Left ventricle myocardium inferior (tissue), 1 donor: ENCODE measurements around the gene SERPINB12. TPM values are rescaled to one million over a fixed set of nuclear protein-coding genes. Genes with fewer than 3 reads are reported as not detected.

Source experiments
- DNase-seq: peaks from one replicate; pipeline ENCODE4 v3.0.0-alpha.2; 2020
- H3K27ac ChIP-seq: fragments of 200-600 bp; replicated peaks from 2 replicates; pipeline ENCODE4 v1.8.0; 2021
- H3K27me3 ChIP-seq: fragments of 200-600 bp; 2 replicates; pipeline ENCODE4 v1.8.0; 2021; ENCODE audit warnings: low read depth
- H3K36me3 ChIP-seq: fragments of 200-600 bp; 2 replicates; pipeline ENCODE4 v1.8.0; 2021
- H3K4me1 ChIP-seq: fragments of 200-600 bp; 2 replicates; pipeline ENCODE4 v1.8.0; 2021
- H3K4me3 ChIP-seq: fragments of 200-600 bp; 2 replicates; pipeline ENCODE4 v1.8.0; 2021; ENCODE audit warnings: mild to moderate bottlenecking, moderate library complexity
- H3K9me3 ChIP-seq: fragments of 200-600 bp; replicated peaks from 2 replicates; pipeline ENCODE4 v1.8.0; 2021
- intact Hi-C: fragments of 100-400 bp; cut with micrococcal nuclease; formaldehyde crosslinking; loops from one replicate; pipeline ENCODE4 v1.11.0; 2022
- total RNA-seq: library from RNA; stranded (reverse); fragmentation: NEBNext Ultra II Directional; extraction: Animal tissue kit (Norgen Biotek cat#: 25700); gene quantifications from one replicate; pipeline ENCODE4 v1.2.1, GENCODE V29; 2021
- TF ChIP-seq, protein P1 (sequence below): fragments of 200-600 bp; IDR thresholded peaks from 2 replicates; pipeline ENCODE4 v1.8.0; 2021; ENCODE audit warnings: antibody characterized with exemption, mild to moderate bottlenecking, borderline replicate concordance
- donor health status: DM: no; HTN: yes; CAD: no; lungs with severe emphysema.

Gene SERPINB12
- total RNA-seq, 1 donor from 2014 or later = not detected

- Histone ChIP-seq H3K36me3 (no peaks in the 10 kb centered on the region), H3K9me3 (peaks cover 7% of the 10 kb centered on the region), H3K4me1 (no peaks in the 10 kb centered on the region), H3K4me3 (no peak overlapping the region), H3K27me3 (no peaks in the 10 kb centered on the region), H3K27ac (no peak overlapping the region)
- intact Hi-C loops = no loop called here
- no peak for DNase-seq
- TF ChIP-seq, protein P1, sequence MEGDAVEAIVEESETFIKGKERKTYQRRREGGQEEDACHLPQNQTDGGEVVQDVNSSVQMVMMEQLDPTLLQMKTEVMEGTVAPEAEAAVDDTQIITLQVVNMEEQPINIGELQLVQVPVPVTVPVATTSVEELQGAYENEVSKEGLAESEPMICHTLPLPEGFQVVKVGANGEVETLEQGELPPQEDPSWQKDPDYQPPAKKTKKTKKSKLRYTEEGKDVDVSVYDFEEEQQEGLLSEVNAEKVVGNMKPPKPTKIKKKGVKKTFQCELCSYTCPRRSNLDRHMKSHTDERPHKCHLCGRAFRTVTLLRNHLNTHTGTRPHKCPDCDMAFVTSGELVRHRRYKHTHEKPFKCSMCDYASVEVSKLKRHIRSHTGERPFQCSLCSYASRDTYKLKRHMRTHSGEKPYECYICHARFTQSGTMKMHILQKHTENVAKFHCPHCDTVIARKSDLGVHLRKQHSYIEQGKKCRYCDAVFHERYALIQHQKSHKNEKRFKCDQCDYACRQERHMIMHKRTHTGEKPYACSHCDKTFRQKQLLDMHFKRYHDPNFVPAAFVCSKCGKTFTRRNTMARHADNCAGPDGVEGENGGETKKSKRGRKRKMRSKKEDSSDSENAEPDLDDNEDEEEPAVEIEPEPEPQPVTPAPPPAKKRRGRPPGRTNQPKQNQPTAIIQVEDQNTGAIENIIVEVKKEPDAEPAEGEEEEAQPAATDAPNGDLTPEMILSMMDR = no peak
These were observed 9.7 kb upstream of the SERPINB12 start for GRCh38 chr18:63532471-63532870.

- TF ChIP-seq, protein P1 = no peak
- Histone ChIP-seq H3K4me3 (no peak overlapping the region), H3K27ac (peak overlapping the region; percentile 54), H3K4me1 (no peaks in the 10 kb centered on the region), H3K36me3 (no peaks in the 10 kb centered on the region), H3K9me3 (peaks cover 7% of the 10 kb centered on the region), H3K27me3 (no peaks in the 10 kb centered on the region)
- no peak for DNase-seq
- intact Hi-C loops = no loop called here
These were observed 7.6 kb upstream of the SERPINB12 start for GRCh38 chr18:63534615-63535014.

- no peaks in the 10 kb centered on the region for H3K36me3 ChIP-seq
- H3K27ac ChIP-seq = no peak overlapping the region
- H3K4me1 ChIP-seq = no peaks in the 10 kb centered on the region
- DNase-seq = no peak
- H3K4me3 ChIP-seq = no peak overlapping the region
- H3K9me3 ChIP-seq = peaks cover 7% of the 10 kb centered on the region
- no peaks in the 10 kb centered on the region for H3K27me3 ChIP-seq
- intact Hi-C loops = no loop called here
- TF ChIP-seq, protein P1 = no peak
These were observed 2.2 kb upstream of the SERPINB12 start for GRCh38 chr18:63539904-63540510.

DNA sequence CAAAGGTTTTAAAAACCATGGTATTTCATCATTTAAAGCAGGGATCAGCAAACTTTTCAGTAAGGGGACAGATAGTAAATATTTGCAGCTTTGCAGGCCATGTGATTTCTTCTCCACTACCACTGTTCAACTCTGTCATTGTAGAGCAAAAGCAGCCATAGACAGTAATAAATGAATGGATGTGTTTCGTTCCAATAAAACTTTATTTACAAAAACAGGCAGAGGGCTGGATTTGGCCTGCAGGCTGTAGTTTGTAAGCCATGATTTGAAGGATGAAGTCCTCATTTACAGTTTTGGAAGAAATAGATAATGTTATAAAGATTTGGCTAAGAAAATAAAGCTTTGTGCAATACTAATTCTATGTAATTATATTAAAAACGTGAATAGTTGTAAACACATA is 1.8 kb downstream of the SERPINB12 start:
- no peaks in the 10 kb centered on the region for H3K4me1 ChIP-seq
- DNase-seq = no peak
- H3K36me3 ChIP-seq = no peaks in the 10 kb centered on the region
- H3K4me3 ChIP-seq = no peak overlapping the region
- TF ChIP-seq, protein P1 = no peak
- H3K27me3 ChIP-seq = no peaks in the 10 kb centered on the region
- no peaks in the 10 kb centered on the region for H3K9me3 ChIP-seq
- H3K27ac ChIP-seq = no peak overlapping the region
- intact Hi-C loops = no loop called here

DNA sequence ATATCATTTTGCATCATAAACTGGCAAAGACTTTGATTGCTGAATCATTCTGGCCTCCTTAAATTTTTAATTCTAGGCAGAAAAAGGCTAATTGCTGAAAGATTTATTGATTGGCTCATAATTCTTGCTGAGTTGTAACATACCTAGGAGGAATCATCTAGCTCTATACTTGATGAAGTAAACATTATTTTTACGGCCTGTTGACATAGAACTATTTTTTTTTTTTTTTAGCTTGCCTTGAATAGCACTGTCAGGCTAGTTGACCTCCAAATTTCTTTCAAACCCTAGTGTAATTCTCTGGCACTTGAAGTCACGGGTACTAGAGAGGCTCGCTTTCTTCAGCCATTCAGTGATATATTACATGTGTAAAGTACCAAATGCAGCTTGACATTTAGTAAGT is 2.8 kb downstream of the SERPINB12 start:
- H3K27ac ChIP-seq = no peak overlapping the region
- TF ChIP-seq, protein P1 = no peak
- no peaks in the 10 kb centered on the region for H3K27me3 ChIP-seq
- intact Hi-C loops = no loop called here
- DNase-seq = no peak
- H3K36me3 ChIP-seq = no peaks in the 10 kb centered on the region
- H3K9me3 ChIP-seq = no peaks in the 10 kb centered on the region
- H3K4me3 ChIP-seq = no peak overlapping the region
- H3K4me1 ChIP-seq = no peaks in the 10 kb centered on the region
